Stimulated activated CD4-positive, alpha-beta T cell treated with anti-CD3 and anti-CD28 coated beads, TNF-alpha, amount 100 ng/mL, for 24 hours (primary cell): ENCODE results near the gene SLC6A6.

Experiments
- DNase-seq, 3 experiments: peaks; one replicate each; pipeline ENCODE4 v3.0.0-alpha.2; 2020; ENCODE audit warnings: low read depth in 3 of 3

Gene SLC6A6

GRCh38 chr3:14485981-14486380 is 83.6 kb downstream of the SLC6A6 start:
- no peak for DNase-seq

GRCh38 chr3:14486460-14486859 is 84.1 kb downstream of the SLC6A6 start:
- DNase-seq, result no peak

GRCh38 chr3:14487086-14487485 is 84.7 kb downstream of the SLC6A6 start:
- DNase-seq, result no peak

- no peak for DNase-seq
These were observed 85.4 kb downstream of the SLC6A6 start for GRCh38 chr3:14487821-14488220.

- no peak for DNase-seq
These were observed 86.1 kb downstream of the SLC6A6 start for GRCh38 chr3:14488286-14489041.

- no peak for DNase-seq
These were observed 87.2 kb downstream of the SLC6A6 start for GRCh38 chr3:14489641-14490040.

- no peak for DNase-seq
These were observed 87.8 kb downstream of the SLC6A6 start for GRCh38 chr3:14490255-14490654.

- DNase-seq, result no peak
These were observed 88.4 kb downstream of the SLC6A6 start for GRCh38 chr3:14490831-14491230.

GRCh38 chr3:14491396-14492190 is 89.2 kb downstream of the SLC6A6 start:
- DNase-seq, result no peak

- DNase-seq, result no peak
These were observed 90.8 kb downstream of the SLC6A6 start for GRCh38 chr3:14492948-14493881.

- DNase-seq, result no peak
These were observed 92.0 kb downstream of the SLC6A6 start for GRCh38 chr3:14494279-14494972.

- no peak for DNase-seq
These were observed 92.5 kb downstream of the SLC6A6 start for GRCh38 chr3:14494973-14495300.

- DNase-seq, result no peak
These were observed 93.9 kb downstream of the SLC6A6 start for GRCh38 chr3:14496351-14496750.

- no peak for DNase-seq
These were observed 94.9 kb downstream of the SLC6A6 start for GRCh38 chr3:14497321-14497720.

- no peak for DNase-seq
These were observed 100.1 kb downstream of the SLC6A6 start for GRCh38 chr3:14502472-14502871.

- no peak for DNase-seq
These were observed 100.8 kb downstream of the SLC6A6 start for GRCh38 chr3:14503033-14503705.

GRCh38 chr3:14503706-14504065 is 101.3 kb downstream of the SLC6A6 start:
- no peak for DNase-seq

GRCh38 chr3:14505001-14505802 is 102.8 kb downstream of the SLC6A6 start:
- DNase-seq, result no peak

GRCh38 chr3:14505803-14506500 is 103.5 kb downstream of the SLC6A6 start:
- DNase-seq, result no peak
